ENCODE data around the gene ACTL10.

GRCh38 chr20:33673114-33673409, 6.3 kb downstream of the ACTL10 start:
- TF ChIP-seq, protein P1, sequence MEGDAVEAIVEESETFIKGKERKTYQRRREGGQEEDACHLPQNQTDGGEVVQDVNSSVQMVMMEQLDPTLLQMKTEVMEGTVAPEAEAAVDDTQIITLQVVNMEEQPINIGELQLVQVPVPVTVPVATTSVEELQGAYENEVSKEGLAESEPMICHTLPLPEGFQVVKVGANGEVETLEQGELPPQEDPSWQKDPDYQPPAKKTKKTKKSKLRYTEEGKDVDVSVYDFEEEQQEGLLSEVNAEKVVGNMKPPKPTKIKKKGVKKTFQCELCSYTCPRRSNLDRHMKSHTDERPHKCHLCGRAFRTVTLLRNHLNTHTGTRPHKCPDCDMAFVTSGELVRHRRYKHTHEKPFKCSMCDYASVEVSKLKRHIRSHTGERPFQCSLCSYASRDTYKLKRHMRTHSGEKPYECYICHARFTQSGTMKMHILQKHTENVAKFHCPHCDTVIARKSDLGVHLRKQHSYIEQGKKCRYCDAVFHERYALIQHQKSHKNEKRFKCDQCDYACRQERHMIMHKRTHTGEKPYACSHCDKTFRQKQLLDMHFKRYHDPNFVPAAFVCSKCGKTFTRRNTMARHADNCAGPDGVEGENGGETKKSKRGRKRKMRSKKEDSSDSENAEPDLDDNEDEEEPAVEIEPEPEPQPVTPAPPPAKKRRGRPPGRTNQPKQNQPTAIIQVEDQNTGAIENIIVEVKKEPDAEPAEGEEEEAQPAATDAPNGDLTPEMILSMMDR (IDR thresholded peaks at IDR 0.05; ENCODE audit: insufficient read depth, low read depth, low read length): no peak
- no peak for TF ChIP-seq EZH2 (IDR thresholded peaks at IDR 0.05; ENCODE audit: insufficient read depth, low read length)

Measured in astrocyte (in vitro differentiated cells and primary cell).